Memory B cell (primary cell): ENCODE measurements around the gene PPP2R2D.
"Not testable (repeated sequence)": the region's sequence is repeated elsewhere in the genome, so short reads cannot be mapped to it uniquely, and the experiment has no call there.

Experiments
- ATAC-seq: fragments of 150-1000 bp; cut with Tn5 transposase; 2 replicates; pipeline ENCODE4 v1.10.0; 2021; ENCODE audit warnings: low read depth, mild to moderate bottlenecking, moderate library complexity
- DNase-seq, 2 donors: peaks; one replicate each; pipeline ENCODE4 v3.0.0; 2022; ENCODE audit warnings: low spot score in 2 of 2
- H3K27ac Mint-ChIP-seq: one replicate; pipeline ENCODE4 v1.8.0; 2022; ENCODE audit warnings: mild to moderate bottlenecking, moderate library complexity, mixed read lengths
- H3K27me3 Mint-ChIP-seq: one replicate; pipeline ENCODE4 v1.8.0; 2022; ENCODE audit warnings: mixed read lengths
- H3K36me3 Mint-ChIP-seq: one replicate; pipeline ENCODE4 v1.8.0; 2022; ENCODE audit warnings: mild to moderate bottlenecking, mixed read lengths
- H3K4me1 Mint-ChIP-seq: one replicate; pipeline ENCODE4 v1.8.0; 2022; ENCODE audit warnings: mixed read lengths
- H3K4me3 Mint-ChIP-seq: one replicate; pipeline ENCODE4 v1.8.0; 2022; ENCODE audit warnings: mild to moderate bottlenecking, moderate library complexity, mixed read lengths
- H3K9me3 Mint-ChIP-seq: one replicate; pipeline ENCODE4 v1.8.0; 2022; ENCODE audit warnings: mixed read lengths

Gene PPP2R2D

GRCh38 chr10:131978366-131978765 is 77.6 kb downstream of the PPP2R2D start:
- H3K4me1 Mint-ChIP-seq, result peaks cover 11% of the 10 kb centered on the region

GRCh38 chr10:131978851-131979250 is 78.0 kb downstream of the PPP2R2D start:
- Mint-ChIP-seq H3K27ac (no peak overlapping the region), H3K4me3 (no peak overlapping the region), H3K4me1 (peaks cover 11% of the 10 kb centered on the region), H3K9me3 (no peaks in the 10 kb centered on the region), H3K36me3 (peaks cover 2% of the 10 kb centered on the region), H3K27me3 (peaks cover 2% of the 10 kb centered on the region)
- ATAC-seq (no peak), DNase-seq (no peak)

More at GRCh38 chr10:131978366-131978765, 77.6 kb downstream of the PPP2R2D start:
- Mint-ChIP-seq H3K4me3 (no peak overlapping the region), H3K9me3 (no peaks in the 10 kb centered on the region), H3K27me3 (peaks cover 2% of the 10 kb centered on the region), H3K27ac (no peak overlapping the region), H3K36me3 (peaks cover 3% of the 10 kb centered on the region)
- ATAC-seq (no peak), DNase-seq (no peak)

- DNase-seq (no peak), ATAC-seq (no peak)
- H3K4me1 Mint-ChIP-seq, result peaks cover 11% of the 10 kb centered on the region
- H3K4me3 Mint-ChIP-seq, result no peak overlapping the region
- peaks cover 2% of the 10 kb centered on the region for H3K27me3 Mint-ChIP-seq
- no peaks in the 10 kb centered on the region for H3K9me3 Mint-ChIP-seq
- no peak overlapping the region for H3K27ac Mint-ChIP-seq
- H3K36me3 Mint-ChIP-seq, result no peaks in the 10 kb centered on the region
Observed at GRCh38 chr10:131979336-131979735, 78.5 kb downstream of the PPP2R2D start.

- Mint-ChIP-seq H3K9me3 (no peaks in the 10 kb centered on the region), H3K36me3 (no peaks in the 10 kb centered on the region), H3K27ac (no peak overlapping the region), H3K27me3 (peaks cover 2% of the 10 kb centered on the region), H3K4me1 (peaks cover 11% of the 10 kb centered on the region), H3K4me3 (peak overlapping the region; percentile 27)
- no peak for DNase-seq
- ATAC-seq, result no peak
Observed at GRCh38 chr10:131979821-131980270, 79.0 kb downstream of the PPP2R2D start.

GRCh38 chr10:131980321-131980720 is 79.5 kb downstream of the PPP2R2D start:
- peaks cover 2% of the 10 kb centered on the region for H3K27me3 Mint-ChIP-seq
- H3K4me3 Mint-ChIP-seq, result no peak overlapping the region
- no peak overlapping the region for H3K27ac Mint-ChIP-seq
- DNase-seq (no peak), ATAC-seq (no peak)
- H3K9me3 Mint-ChIP-seq, result no peaks in the 10 kb centered on the region
- H3K36me3 Mint-ChIP-seq, result no peaks in the 10 kb centered on the region
- peaks cover 11% of the 10 kb centered on the region for H3K4me1 Mint-ChIP-seq

- Mint-ChIP-seq H3K4me1 (peaks cover 11% of the 10 kb centered on the region), H3K36me3 (no peaks in the 10 kb centered on the region), H3K27ac (no peak overlapping the region), H3K4me3 (peak overlapping the region; percentile 85), H3K9me3 (no peaks in the 10 kb centered on the region), H3K27me3 (peaks cover 2% of the 10 kb centered on the region)
- DNase-seq (no peak), ATAC-seq (no peak)
Observed at GRCh38 chr10:131980761-131981428, 80.1 kb downstream of the PPP2R2D start.

GRCh38 chr10:131981429-131982184 is 80.8 kb downstream of the PPP2R2D start, which contains the start of gene BNIP3:
TSS of gene BNIP3 (minus strand) at chr10:131981923. CDS start at chr10:131981806, 117 bp downstream.
- Mint-ChIP-seq H3K36me3 (no peaks in the 10 kb centered on the region), H3K4me3 (peak within 1 kb of the TSS; percentile 85), H3K27ac (peak within 1 kb of the TSS; percentile 60), H3K27me3 (peaks cover 2% of the 10 kb centered on the region), H3K4me1 (peaks cover 11% of the 10 kb centered on the region), H3K9me3 (no peaks in the 10 kb centered on the region)
- ATAC-seq (peak; percentile 90), DNase-seq (peak; percentile 76 to 81)

GRCh38 chr10:131982185-131982756 is 81.5 kb downstream of the PPP2R2D start:
- H3K9me3 Mint-ChIP-seq, result no peaks in the 10 kb centered on the region
- H3K4me3 Mint-ChIP-seq, result peak overlapping the region; percentile 71
- H3K4me1 Mint-ChIP-seq, result peaks cover 11% of the 10 kb centered on the region
- H3K36me3 Mint-ChIP-seq, result no peaks in the 10 kb centered on the region
- no peak for DNase-seq
- H3K27ac Mint-ChIP-seq, result no peak overlapping the region
- peak; percentile 17 for ATAC-seq
- H3K27me3 Mint-ChIP-seq, result peaks cover 2% of the 10 kb centered on the region

GRCh38 chr10:131982796-131983195 is 82.0 kb downstream of the PPP2R2D start:
- H3K27ac Mint-ChIP-seq, result no peak overlapping the region
- peak overlapping the region; percentile 57 for H3K4me3 Mint-ChIP-seq

GRCh38 chr10:131983780-131984179 is 83.0 kb downstream of the PPP2R2D start:
- ATAC-seq, result no peak
- Mint-ChIP-seq H3K27me3 (peaks cover 2% of the 10 kb centered on the region), H3K4me3 (no peak overlapping the region)

More at GRCh38 chr10:131982796-131983195, 82.0 kb downstream of the PPP2R2D start:
- Mint-ChIP-seq H3K9me3 (no peaks in the 10 kb centered on the region), H3K36me3 (no peaks in the 10 kb centered on the region), H3K4me1 (peaks cover 11% of the 10 kb centered on the region), H3K27me3 (peaks cover 2% of the 10 kb centered on the region)
- DNase-seq (no peak), ATAC-seq (no peak)

GRCh38 chr10:131986851-131987250 is 86.0 kb downstream of the PPP2R2D start:
- not testable (repeated sequence) for H3K4me1 Mint-ChIP-seq, H3K9me3 Mint-ChIP-seq, H3K4me3 Mint-ChIP-seq, H3K36me3 Mint-ChIP-seq, DNase-seq, H3K27me3 Mint-ChIP-seq, ATAC-seq, H3K27ac Mint-ChIP-seq

More at GRCh38 chr10:131983780-131984179, 83.0 kb downstream of the PPP2R2D start:
- Mint-ChIP-seq H3K9me3 (no peaks in the 10 kb centered on the region), H3K27ac (no peak overlapping the region), H3K4me1 (peaks cover 11% of the 10 kb centered on the region), H3K36me3 (no peaks in the 10 kb centered on the region)
- no peak for DNase-seq

GRCh38 chr10:131987301-131987700 is 86.5 kb downstream of the PPP2R2D start:
- not testable (repeated sequence) for H3K27me3 Mint-ChIP-seq, H3K4me1 Mint-ChIP-seq, H3K4me3 Mint-ChIP-seq, H3K36me3 Mint-ChIP-seq, ATAC-seq, H3K27ac Mint-ChIP-seq, H3K9me3 Mint-ChIP-seq, DNase-seq

GRCh38 chr10:131987786-131988185 is 87.0 kb downstream of the PPP2R2D start:
- not testable (repeated sequence) for ATAC-seq, H3K4me3 Mint-ChIP-seq, H3K4me1 Mint-ChIP-seq, H3K27ac Mint-ChIP-seq, DNase-seq, H3K36me3 Mint-ChIP-seq, H3K27me3 Mint-ChIP-seq, H3K9me3 Mint-ChIP-seq

- no peak overlapping the region for H3K4me3 Mint-ChIP-seq
- ATAC-seq (no peak), DNase-seq (no peak)
- H3K4me1 Mint-ChIP-seq, result peaks cover 5% of the 10 kb centered on the region
- no peak overlapping the region for H3K27ac Mint-ChIP-seq
- H3K36me3 Mint-ChIP-seq, result no peaks in the 10 kb centered on the region
- H3K9me3 Mint-ChIP-seq, result no peaks in the 10 kb centered on the region
- peaks cover 2% of the 10 kb centered on the region for H3K27me3 Mint-ChIP-seq
Observed at GRCh38 chr10:131991726-131992125, 90.9 kb downstream of the PPP2R2D start.
